HG03108 (cell line): ENCODE measurements around the gene DBNL.
A peak's percentile ranks its signal among the peaks of the same experiment; 100 is the strongest.

Experiments used
- ATAC-seq: cut with Tn5 transposase; IDR thresholded peaks from one replicate; pipeline ENCODE4 v1.9.1; 2021; ENCODE audit warnings: moderate library complexity; ENCODE audit not compliant: unreplicated experiment

DBNL gene

DNA sequence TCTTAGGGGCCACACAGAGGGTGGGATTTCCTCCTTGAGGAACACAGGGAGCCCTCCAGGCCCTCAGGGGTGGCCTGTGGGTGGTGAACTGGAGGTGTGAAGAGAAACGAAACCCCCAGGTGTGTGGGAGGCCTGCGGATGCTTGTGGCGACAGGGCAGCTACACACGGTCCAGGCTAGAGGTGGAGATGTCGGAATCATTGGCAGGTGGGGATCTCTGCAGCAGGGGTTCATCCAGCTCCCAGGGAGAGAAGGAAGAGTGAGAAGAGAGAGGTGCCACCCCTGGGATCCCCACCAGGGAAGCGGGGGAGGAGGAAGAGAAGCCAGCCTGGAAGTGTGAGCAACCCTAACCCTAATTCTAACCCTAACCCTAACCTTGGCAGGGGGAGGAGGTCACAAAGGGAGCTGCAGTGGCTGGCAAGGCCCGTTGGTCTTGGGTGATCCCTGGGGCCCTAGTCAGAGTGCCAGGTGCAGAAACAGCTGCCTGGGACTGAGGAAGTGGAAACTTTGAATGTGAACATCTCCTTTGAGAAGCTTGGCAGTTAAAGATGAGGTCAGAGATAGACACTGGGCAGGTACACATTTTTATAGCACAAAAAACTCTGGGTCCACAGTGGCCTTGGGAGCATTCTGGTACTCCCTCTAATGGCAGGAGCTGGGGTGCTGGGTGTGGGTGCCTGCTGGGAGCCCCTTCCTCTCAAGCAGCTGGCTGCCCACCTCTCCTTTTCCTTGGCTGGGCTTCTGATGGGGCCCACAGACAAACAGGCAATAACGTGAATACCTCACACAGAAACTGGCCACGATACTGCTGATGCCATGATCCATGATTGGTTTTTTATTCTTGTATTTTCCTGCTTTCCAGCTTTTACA is 52.8 kb downstream of the DBNL start:
- ATAC-seq: peak; percentile 69

DNA sequence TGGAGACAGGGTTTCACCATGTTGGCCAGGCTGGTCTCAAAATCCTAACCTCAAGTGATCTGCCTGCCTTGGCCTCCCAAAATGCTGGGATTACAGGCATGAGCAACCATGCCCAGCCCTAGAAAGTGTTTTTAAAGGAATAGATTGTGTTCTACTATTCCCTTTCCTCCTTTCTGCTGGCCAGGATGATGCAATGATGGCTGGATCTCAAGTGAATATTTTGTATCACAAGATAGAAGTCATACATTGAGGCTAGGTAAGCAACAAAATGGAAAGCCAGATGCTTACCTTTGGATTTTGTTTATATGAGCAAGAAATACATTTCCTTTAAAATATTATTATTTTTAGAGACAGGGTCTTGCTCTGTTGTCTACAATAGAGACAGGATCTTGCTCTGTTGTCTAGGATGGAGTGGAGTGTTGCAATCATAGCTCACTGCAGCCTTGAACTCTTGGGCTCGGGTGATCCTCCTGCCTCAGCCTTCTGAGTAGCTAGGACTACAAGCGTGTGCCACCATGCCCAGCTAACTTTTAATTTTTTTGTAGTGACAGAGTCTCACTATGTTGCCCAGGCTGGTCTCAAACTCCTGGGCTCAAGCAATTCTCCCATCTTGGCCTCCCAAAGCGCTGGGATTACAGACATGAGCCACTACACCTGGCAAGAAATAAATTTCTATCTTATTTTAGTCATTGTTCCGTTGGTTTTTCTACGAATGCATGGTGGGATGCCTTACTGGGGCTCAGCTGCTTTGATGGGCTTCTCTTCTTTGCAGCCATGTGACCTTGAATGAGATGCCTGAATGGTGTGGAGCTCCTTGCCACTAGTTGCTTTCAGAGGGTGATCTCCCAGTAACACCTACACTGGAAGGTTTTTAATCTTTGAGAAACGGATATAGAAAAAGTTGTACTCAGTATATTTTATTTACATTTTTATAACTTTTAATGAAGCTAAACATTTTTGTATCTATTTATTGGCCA is 53.9 kb downstream of the DBNL start:
- no peak for ATAC-seq

- no peak for ATAC-seq
Observed at GRCh38 chr7:44099669-44100068, 55.2 kb downstream of the DBNL start.

GRCh38 chr7:44100458-44101302 is 56.2 kb downstream of the DBNL start:
- ATAC-seq: no peak

- ATAC-seq: no peak
Observed at GRCh38 chr7:44101303-44101965, 56.9 kb downstream of the DBNL start.

DNA sequence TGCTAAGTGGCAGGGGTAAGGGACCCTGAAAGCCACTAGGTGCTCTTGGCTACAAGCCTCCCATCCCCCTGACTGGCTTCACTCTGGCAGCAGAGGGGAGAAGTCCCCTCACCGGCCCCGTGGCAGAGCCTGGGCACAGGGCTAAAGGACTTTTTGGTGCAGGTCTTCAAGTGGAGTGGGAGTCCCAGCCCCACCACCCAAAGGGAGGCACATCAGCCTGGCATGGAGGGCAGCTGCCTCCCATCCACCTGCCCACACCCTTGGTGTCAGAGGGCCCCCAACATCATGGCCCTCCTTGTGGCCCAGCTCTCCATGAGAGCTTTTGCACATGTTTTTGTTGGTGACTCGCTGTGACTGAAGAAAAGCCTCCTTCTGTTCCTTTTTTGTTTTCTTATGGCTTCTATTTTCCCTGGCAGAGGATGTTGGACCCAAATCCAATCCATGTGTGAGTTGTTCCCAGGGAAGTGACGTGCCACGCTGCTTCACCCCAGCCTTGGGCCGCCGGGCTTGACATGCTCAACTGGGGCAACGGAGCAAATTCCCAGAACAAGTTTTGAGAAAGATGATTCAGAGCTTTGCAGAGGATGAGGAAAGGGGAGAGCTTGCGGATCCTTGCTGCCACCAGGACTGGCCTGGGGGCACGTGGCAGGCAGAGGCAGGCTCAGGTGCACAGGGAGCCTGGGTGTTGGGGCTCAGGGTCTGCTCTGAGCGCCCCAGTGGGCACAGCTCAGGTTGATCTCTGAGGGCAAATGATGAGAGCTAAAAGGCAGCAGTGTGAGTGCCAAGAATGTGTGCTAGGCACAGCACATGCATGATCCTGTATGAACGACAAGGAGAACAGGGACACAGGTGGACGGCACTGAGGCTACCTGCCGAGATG is 57.7 kb downstream of the DBNL start:
- ATAC-seq: no peak

GRCh38 chr7:44102846-44103565 is 58.5 kb downstream of the DBNL start:
- no peak for ATAC-seq

- ATAC-seq: no peak
Observed at GRCh38 chr7:44103566-44103922, 59.0 kb downstream of the DBNL start.

DNA sequence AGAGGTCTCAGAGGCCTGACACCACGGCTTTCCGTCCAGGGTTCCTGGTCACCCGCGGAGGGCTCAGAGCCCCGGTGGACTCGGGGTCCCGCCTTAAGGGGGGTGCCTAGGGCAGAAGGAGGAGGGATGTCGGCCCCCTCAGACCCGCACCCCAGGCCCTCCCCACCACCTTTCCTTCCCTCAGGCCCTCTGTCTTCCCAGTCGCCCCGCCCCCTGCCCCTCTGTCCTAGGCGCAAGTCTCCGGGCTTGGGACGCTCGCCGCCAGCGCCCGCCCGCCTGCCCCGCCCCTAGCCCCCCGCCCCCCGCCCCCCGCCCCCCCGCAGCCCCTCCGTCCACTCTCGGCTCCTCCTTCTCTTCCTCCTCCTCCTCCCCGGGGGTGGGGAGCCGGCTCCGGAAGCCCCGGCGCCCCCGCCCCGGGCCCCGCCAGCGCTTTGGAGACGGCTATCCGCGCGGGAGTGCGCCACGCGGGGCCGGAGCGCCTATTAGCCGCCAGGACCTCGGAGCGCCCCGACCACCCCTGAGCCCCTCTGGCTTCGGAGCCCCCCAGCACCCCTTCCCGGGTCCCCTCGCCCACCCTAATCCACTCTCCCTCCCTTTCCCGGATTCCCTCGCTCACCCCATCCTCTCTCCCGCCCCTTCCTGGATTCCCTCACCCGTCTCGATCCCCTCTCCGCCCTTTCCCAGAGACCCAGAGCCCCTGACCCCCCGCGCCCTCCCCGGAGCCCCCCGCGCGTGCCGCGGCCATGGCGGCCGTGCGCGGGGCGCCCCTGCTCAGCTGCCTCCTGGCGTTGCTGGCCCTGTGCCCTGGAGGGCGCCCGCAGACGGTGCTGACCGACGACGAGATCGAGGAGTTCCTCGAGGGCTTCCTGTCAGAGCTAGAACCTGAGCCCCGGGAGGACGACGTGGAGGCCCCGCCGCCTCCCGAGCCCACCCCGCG is 59.7 kb downstream of the DBNL start, which contains the start of gene AEBP1:
Gene AEBP1 (plus strand): TSS at position 423 of the 937 bp plus-strand sequence. CDS start 321 bp downstream, at position 744.
- ATAC-seq: peak; percentile 38

DNA sequence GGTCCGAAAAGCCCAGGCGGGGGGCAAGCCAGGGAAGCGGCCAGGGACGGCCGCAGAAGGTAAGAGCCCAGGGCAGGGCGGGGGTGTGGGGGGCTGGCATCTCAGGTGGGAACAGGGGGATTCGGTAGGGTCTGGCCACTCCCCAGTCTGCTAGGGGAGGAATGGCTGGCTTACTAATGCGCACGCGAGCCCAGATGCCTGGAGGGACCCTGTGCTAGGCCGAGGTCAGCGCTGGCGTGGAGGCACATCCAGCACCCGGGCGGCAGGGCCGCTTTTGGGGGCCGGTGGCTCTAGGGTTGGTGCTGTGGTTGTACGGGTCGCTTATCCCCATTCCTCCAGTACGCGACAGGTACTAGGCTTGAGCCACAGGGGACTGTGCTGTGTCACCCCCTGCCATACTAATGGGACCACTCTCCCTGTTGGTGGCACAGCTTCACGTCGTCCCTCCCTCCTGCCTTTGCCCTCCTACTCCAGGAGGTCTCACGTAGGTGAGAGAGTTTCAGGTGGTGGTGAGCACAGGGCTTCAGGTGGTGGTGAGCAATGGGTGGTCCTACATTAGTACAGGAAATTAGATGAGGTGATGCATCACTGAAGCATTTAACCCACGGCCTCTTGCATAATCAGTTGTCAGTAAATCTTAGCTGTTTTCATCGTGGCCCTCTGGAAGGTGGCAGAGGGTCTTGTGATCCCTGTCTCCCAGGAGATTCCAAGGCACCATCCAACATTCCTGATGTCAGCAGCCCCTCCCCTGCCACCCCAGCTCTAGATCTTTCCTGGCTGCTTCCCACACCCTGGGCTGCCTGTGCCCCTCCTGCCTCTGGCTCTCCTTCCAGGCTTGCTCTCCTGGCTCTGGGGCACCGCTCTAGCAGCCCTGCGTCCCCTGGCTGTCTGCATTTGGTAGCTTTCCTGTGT is 60.6 kb downstream of the DBNL start:
- ATAC-seq: no peak

DNA sequence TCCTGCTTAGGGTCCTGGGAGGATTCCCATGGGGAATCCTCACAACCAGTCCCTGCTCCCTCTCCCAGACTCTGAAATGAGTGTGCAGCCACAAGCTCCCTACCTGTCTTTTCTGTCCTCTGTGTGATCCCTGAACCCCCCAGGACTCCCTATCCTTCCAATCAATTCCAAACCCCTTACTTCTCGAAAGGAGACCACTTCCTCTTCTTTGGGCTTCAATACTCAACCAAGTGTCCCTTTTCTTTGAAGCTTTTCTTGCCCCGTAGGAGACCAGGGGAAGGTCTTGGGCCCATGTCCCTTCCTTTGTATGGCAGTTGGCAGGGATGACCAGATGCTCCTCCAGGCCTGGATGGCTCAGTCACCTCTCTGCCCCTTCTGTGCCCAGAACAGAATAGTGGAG is 61.3 kb downstream of the DBNL start:
- no peak for ATAC-seq

DNA sequence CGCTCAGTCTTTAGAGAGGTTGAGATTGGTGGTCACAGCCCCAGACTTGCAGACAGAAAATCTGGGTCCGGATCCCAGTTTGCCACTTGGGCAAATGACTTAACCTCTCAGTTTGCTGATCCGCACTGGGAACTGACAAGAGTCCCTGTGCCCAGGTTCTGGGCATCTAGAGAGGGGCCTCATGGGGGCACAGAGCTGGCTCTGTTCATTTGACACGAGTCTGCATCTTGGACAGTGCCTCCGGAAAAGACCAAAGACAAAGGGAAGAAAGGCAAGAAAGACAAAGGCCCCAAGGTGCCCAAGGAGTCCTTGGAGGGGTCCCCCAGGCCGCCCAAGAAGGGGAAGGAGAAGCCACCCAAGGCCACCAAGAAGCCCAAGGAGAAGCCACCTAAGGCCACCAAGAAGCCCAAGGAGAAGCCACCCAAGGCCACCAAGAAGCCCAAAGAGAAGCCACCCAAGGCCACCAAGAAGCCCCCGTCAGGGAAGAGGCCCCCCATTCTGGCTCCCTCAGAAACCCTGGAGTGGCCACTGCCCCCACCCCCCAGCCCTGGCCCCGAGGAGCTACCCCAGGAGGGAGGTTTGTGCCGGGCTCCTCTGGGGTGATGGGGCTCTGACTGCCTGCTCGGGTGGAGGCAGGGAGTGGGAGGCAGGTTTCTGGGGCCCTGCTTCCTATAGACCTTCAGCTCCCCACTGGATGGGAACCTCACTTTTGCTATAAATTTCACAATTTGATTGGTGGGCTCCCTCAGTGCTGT is 62.0 kb downstream of the DBNL start:
- ATAC-seq: no peak

- no peak for ATAC-seq
Observed at GRCh38 chr7:44107116-44107960, 62.8 kb downstream of the DBNL start.

GRCh38 chr7:44107961-44108767 is 63.7 kb downstream of the DBNL start:
- no peak for ATAC-seq
